K562 (cell line): ENCODE measurements around the gene GSG1L2. TPM values are rescaled to one million over a fixed set of nuclear protein-coding genes. Genes with fewer than 3 reads are reported as not detected.

Experiments used
- ATAC-seq: fragments of 200-7000 bp; cut with Tn5 transposase; 3 replicates; pipeline ENCODE4 v1.9.1; 2020; ENCODE audit warnings: moderate library complexity
- BruUV-seq: library from RNA; stranded (reverse); fragments of 400-500 nt; replicated peaks from 2 replicates; lab custom pipeline; 2021; lab: Mats Ljungman, UMichigan
- CTCF ChIA-PET: fragments of 300-600 bp; formaldehyde crosslinking; extraction: SDS; loops from one replicate; lab custom pipeline; 2021; ENCODE audit warnings: low intra/inter-chr PET ratio; lab: Yijun Ruan, JAX
- POLR2A ChIA-PET: fragments of 300-600, 350-650 bp; sonication (Branson Sonifier 250); formaldehyde crosslinking; extraction: SDS; loops from one replicate; lab custom pipeline; 2021; ENCODE audit warnings: antibody characterized with exemption, inconsistent platforms; lab: Yijun Ruan, JAX
- DNase-seq, 4 experiments: peaks; one replicate each; pipeline versions ENCODE4 v3.0.0 to v3.0.0-alpha.2; 2011 to 2018; ENCODE audit warnings: low spot score in 3 of 4, mixed read lengths in 3 of 4; ENCODE audit errors: extremely low read depth in 1 of 4
- FAIRE-seq: peaks from 2 replicates; lab custom pipeline; 2011; peaks lifted over from hg19 to GRCh38; lab: Jason Lieb, UNC
- H2AFZ ChIP-seq: 2 replicates; pipeline ENCODE4 v1.6.0; 2011; ENCODE audit warnings: low read depth, low read length, control low read depth, inconsistent platforms
- H3K27ac ChIP-seq: fragments of 200-600 bp; 3 replicates; pipeline ENCODE4 v1.8.0; 2011; ENCODE audit warnings: low read depth, mild to moderate bottlenecking, control low read depth, inconsistent platforms, low read length, moderate library complexity, mixed read lengths; ENCODE audit errors: extremely low read depth
- H3K27me3 ChIP-seq, 2 experiments: fragments of 300-600 bp in 1 of 2; 2 replicates in 1 of 2; 3 replicates in 1 of 2; pipeline versions ENCODE4 v1.6.0 to v1.8.0; 2011; ENCODE audit warnings: inconsistent platforms in 2 of 2, low read length in 2 of 2, mild to moderate bottlenecking in 1 of 2, mixed read lengths in 1 of 2, moderate library complexity in 1 of 2; ENCODE audit not compliant: control insufficient read depth in 2 of 2, insufficient read depth in 2 of 2
- H3K36me3 ChIP-seq: fragments of 300-600 bp; 3 replicates; pipeline ENCODE4 v1.8.0; 2011; ENCODE audit warnings: mild to moderate bottlenecking, low read length, inconsistent platforms; ENCODE audit not compliant: control insufficient read depth, insufficient read depth
- H3K4me1 ChIP-seq, 2 experiments: fragments of 200-600 bp in 1 of 2; replicated peaks in 1 of 2; 2 replicates in 1 of 2; 3 replicates in 1 of 2; pipeline versions ENCODE4 v1.5.1 to v1.8.0; 2011; ENCODE audit warnings: inconsistent platforms in 2 of 2, low read length in 2 of 2, mild to moderate bottlenecking in 1 of 2, mixed read lengths in 1 of 2, moderate library complexity in 1 of 2; ENCODE audit not compliant: control insufficient read depth in 2 of 2, insufficient read depth in 2 of 2
- H3K4me2 ChIP-seq: 2 replicates; pipeline ENCODE4 v1.6.1; 2011; ENCODE audit warnings: low read length, control low read depth, inconsistent platforms, mixed read lengths; ENCODE audit not compliant: insufficient read depth
- H3K4me3 ChIP-seq: fragments of 200-600 bp; sonication (generic), shearing (Covaris generic); 2 replicates; pipeline ENCODE4 v1.5.1; 2016; ENCODE audit warnings: control low read depth, inconsistent platforms
- H3K79me2 ChIP-seq: fragments of 200-600 bp; 3 replicates; pipeline ENCODE4 v1.8.0; 2011; ENCODE audit warnings: low read length, inconsistent platforms; ENCODE audit not compliant: control insufficient read depth, insufficient read depth
- H3K9ac ChIP-seq, 2 experiments: 2 replicates each; pipeline versions ENCODE4 v1.6.0 to v1.6.1; 2011; ENCODE audit warnings: low read depth in 2 of 2, low read length in 2 of 2, control low read depth in 1 of 2, inconsistent platforms in 1 of 2, mild to moderate bottlenecking in 1 of 2, mixed read lengths in 1 of 2; ENCODE audit not compliant: insufficient read depth in 1 of 2
- H3K9me1 ChIP-seq: one replicate; pipeline ENCODE4 v1.6.0; 2011; ENCODE audit warnings: inconsistent platforms, mild to moderate bottlenecking, low read length, moderate library complexity; ENCODE audit not compliant: control insufficient read depth, insufficient read depth
- H3K9me3 ChIP-seq: replicated peaks from 2 replicates; pipeline ENCODE4 v1.5.1; 2011; ENCODE audit warnings: low read depth, low read length, inconsistent platforms; ENCODE audit not compliant: control insufficient read depth, insufficient read depth
- H4K20me1 ChIP-seq: replicated peaks from 2 replicates; pipeline ENCODE4 v1.6.1; 2011; ENCODE audit warnings: low read length, inconsistent platforms, mixed read lengths; ENCODE audit not compliant: control insufficient read depth, insufficient read depth
- FUS ChIP-seq: fragments of 200-400 bp; formaldehyde crosslinking; optimal IDR thresholded peaks from 2 replicates; pipeline ENCODE3; 2017; ENCODE audit warnings: low read depth, low read length
- PHB ChIP-seq: fragments of 250-450 bp; sonication (Bioruptor Pico); IDR thresholded peaks from 2 replicates; pipeline ENCODE4 v1.5.0; 2021
- PHF20 ChIP-seq: fragments of 450-650 bp; IDR thresholded peaks from 2 replicates; pipeline ENCODE4 v1.6.1; 2018; ENCODE audit not compliant: partially characterized antibody
- TCF15 ChIP-seq: fragments of 250-450 bp; sonication (Bioruptor Pico); IDR thresholded peaks from 2 replicates; pipeline ENCODE4 v1.8.0; 2022; ENCODE audit warnings: moderate library complexity, mild to moderate bottlenecking, inconsistent platforms
- ZBED1 ChIP-seq: IDR thresholded peaks from 2 replicates; pipeline ENCODE4 v1.6.1; 2014
- ZNF12 ChIP-seq: sonication (generic); formaldehyde crosslinking; IDR thresholded peaks from 2 replicates; pipeline ENCODE4 v1.4.0; 2020; ENCODE audit warnings: mild to moderate bottlenecking, missing genetic modification reagents
- ZNF263 ChIP-seq: sonication (generic); formaldehyde crosslinking; IDR thresholded peaks from 2 replicates; pipeline ENCODE4 v1.8.0; 2022; ENCODE audit warnings: mild to moderate bottlenecking, missing genetic modification reagents, borderline replicate concordance
- WGBS: fragments of 100-300 bp; shearing (Covaris generic); methylation state at CpG from one replicate; pipeline ENCODE4 v1.1.6; 2016; ENCODE audit warnings: low coverage, mixed read lengths; ENCODE audit not compliant: insufficient coverage; ENCODE audit errors: missing lambda C conversion rate; 5-methylcytosine and 5-hydroxymethylcytosine counted together
- in situ Hi-C: fragments of 300-500 bp; cut with MboI; formaldehyde crosslinking; loops from 4 replicates; pipeline ENCODE4 v1.15.0; 2018; ENCODE audit warnings: inconsistent platforms, mixed read lengths
- intact Hi-C: fragments of 100-400 bp; cut with micrococcal nuclease; formaldehyde crosslinking; loops from 2 replicates; pipeline ENCODE4 v1.14.2; 2022
- polyA plus RNA-seq, 8 experiments: library from polyadenylated mRNA; depleted of rRNA in 4 of 8; stranded (reverse) in 5 of 8; unstranded in 3 of 8; fragments of >200 nt; fragmentation: Nextera tagmentation in 2 of 8; fragmentation: Illumina TruSeq in 1 of 8; extraction: Ambion mirVana in 2 of 8; extraction: Trizol in 1 of 8; gene quantifications; 2 replicates each; pipeline versions ENCODE4 v1.2.1 to v1.2.3, GENCODE V29; 2011 to 2014; ENCODE audit warnings: inconsistent platforms in 1 of 8, missing spikeins in 1 of 8
- total RNA-seq, 7 experiments: library from RNA; depleted of rRNA in 6 of 7; stranded (reverse); fragments of >200 nt in 6 of 7; fragmentation: Illumina TruSeq in 2 of 7; extraction: Trizol in 2 of 7; gene quantifications; 2 replicates each; pipeline versions ENCODE4 v1.2.1 to v1.2.3, GENCODE V29; 2011 to 2021; ENCODE audit warnings: low replicate concordance in 1 of 7

The GSG1L2 gene
- total and polyA plus RNA-seq, 9 of the 15 experiments (the other 6 are each of a cell fraction or from before 2014, with no cell fraction given): not detected

- TF ChIP-seq ZNF12 (CRISPR knock-in tag): no peak
- TF ChIP-seq FUS: no peak
- TF ChIP-seq PHF20: no peak
- no peak for TF ChIP-seq ZNF263 (CRISPR knock-in tag)
- TF ChIP-seq PHB (CRISPR knock-in tag): no peak
- TF ChIP-seq ZBED1: no peak
Observed at GRCh38 chr17:9792181-9792840, 29.6 kb downstream of the GSG1L2 start (continued).

- intact Hi-C loops: no loop called here
- H2AFZ ChIP-seq: no peak within 1 kb of the TSS
- WGBS: under 1% methylated on average over 9 of the region's 15 CpGs
- in situ Hi-C loops: no loop called here
- H3K4me2 ChIP-seq: no peak within 1 kb of the TSS
- DNase-seq (no peak), ATAC-seq (no peak)
- no peaks in the 10 kb centered on the region for H3K9me1 ChIP-seq
- H3K27ac ChIP-seq: no peak within 1 kb of the TSS
- no peak within 1 kb of the TSS for H3K9ac ChIP-seq
- no TSS peak for BruUV-seq
- no peaks in the 10 kb centered on the region for H4K20me1 ChIP-seq
- H3K36me3 ChIP-seq: no peaks in the 10 kb centered on the region
- H3K4me3 ChIP-seq: no peak within 1 kb of the TSS
- no peaks in the 10 kb centered on the region for H3K79me2 ChIP-seq
- no peaks in the 10 kb centered on the region; a peak in 1 of 5 replicates for H3K27me3 ChIP-seq
- H3K4me1 ChIP-seq: no peaks in the 10 kb centered on the region
- ChIA-PET POLR2A (no interaction called here), CTCF (no interaction called here)
- H3K9me3 ChIP-seq: no peaks in the 10 kb centered on the region
- no peak for TF ChIP-seq TCF15 (CRISPR knock-in tag)
- TF ChIP-seq, all 486 proteins: peak for 0
- FAIRE-seq: no peak
Observed at GRCh38 chr17:9790889-9791876, 30.7 kb downstream of the GSG1L2 start, which contains the start of gene DHRS7C. Gene DHRS7C (minus strand): TSS chr17:9791592. CDS start chr17:9791284, 308 bp downstream.
